Measurements from ENCODE around the gene ADAMTS18. TPM values are rescaled to one million over a fixed set of nuclear protein-coding genes. Genes with fewer than 3 reads are reported as not detected.

ADAMTS18 gene
- total RNA-seq, 1 donor from 2014 or later: 7.9 TPM

DNA sequence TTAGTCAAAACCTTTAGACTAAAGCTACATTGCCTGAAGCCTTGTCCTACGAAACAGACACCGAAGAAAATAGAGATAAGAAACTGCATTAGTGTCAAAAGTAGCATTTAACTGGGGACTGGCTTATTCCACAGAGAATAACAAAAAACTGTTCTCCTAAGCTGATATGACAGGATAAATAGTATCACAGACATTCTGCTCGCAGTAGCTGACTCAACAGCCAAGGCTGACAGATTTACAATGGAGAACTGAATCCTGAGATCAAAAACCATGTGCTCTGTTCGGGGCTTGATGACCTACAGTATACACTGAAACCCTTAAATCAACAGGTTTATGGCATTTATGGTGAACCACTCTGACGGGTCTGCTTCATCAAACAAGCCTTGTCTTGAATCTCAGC, 25.5 kb downstream of the ADAMTS18 start:
- no peak for TF ChIP-seq CTCF (conservative IDR thresholded peaks at IDR 0.05)
- Mint-ChIP-seq H3K27me3 (no peaks in the 10 kb centered on the region), H3K9me3 (no peaks in the 10 kb centered on the region), H3K4me1 (ENCODE audit: unreplicated experiment) (peaks cover 5% of the 10 kb centered on the region), H3K36me3 (no peaks in the 10 kb centered on the region), H3K4me3 (no peak overlapping the region), H3K27ac (peak overlapping the region; percentile 1)
- DNase-seq (ENCODE audit: extremely low spot score, unreplicated experiment): no peak

DNA sequence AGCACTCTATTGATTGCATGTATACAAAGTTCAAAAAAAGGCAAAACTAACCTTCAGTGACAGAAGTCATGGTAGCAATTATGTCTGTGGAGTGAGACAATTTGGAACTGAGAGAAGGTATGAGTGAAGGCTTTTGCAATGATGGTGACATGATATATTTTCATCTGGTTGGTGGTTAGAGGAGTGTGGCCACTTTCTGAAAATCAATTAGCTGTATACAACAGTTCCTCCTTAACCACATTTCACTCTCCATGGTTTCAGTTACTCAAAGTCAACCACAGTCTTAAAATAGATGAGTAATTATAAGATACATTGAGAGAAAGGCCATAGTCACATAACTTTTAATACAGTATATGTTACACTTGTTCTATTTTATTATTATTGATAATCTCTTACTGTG, 26.2 kb downstream of the ADAMTS18 start:
- no peaks in the 10 kb centered on the region for H3K27me3 Mint-ChIP-seq
- H3K4me3 Mint-ChIP-seq: no peak overlapping the region

DNA sequence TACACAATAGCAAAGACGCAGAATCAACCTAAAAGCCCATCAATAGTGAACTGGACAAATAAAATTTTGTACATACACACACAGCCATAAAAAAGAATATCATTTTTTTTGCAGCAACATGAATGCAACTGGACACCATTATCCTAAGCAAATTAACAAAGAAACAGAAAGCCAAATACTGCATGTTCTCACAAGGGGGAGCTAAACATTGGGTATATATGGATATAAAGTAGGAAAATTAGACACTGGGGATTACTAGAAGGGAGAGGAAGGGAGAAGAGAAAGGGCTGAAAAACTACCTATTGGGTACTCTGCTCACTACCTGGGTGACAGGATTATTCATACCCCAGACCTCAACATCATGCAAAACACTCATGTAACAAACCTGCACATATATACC, 28.2 kb downstream of the ADAMTS18 start:
- no peaks in the 10 kb centered on the region for H3K9me3 Mint-ChIP-seq
- no peaks in the 10 kb centered on the region for H3K36me3 Mint-ChIP-seq
- H3K27me3 Mint-ChIP-seq: no peaks in the 10 kb centered on the region
- DNase-seq (ENCODE audit: extremely low spot score, unreplicated experiment): no peak
- no peak overlapping the region for H3K4me3 Mint-ChIP-seq
- H3K27ac Mint-ChIP-seq: no peak overlapping the region
- peak; percentile 40 for TF ChIP-seq CTCF (conservative IDR thresholded peaks at IDR 0.05)
- H3K4me1 Mint-ChIP-seq (ENCODE audit: unreplicated experiment): peaks cover 5% of the 10 kb centered on the region

More for the DNA sequence above, 26.2 kb downstream of the ADAMTS18 start:
- TF ChIP-seq CTCF (conservative IDR thresholded peaks at IDR 0.05): no peak
- DNase-seq (ENCODE audit: extremely low spot score, unreplicated experiment): no peak
- no peak overlapping the region for H3K27ac Mint-ChIP-seq
- H3K9me3 Mint-ChIP-seq: no peaks in the 10 kb centered on the region
- peaks cover 5% of the 10 kb centered on the region for H3K4me1 Mint-ChIP-seq (ENCODE audit: unreplicated experiment)
- no peaks in the 10 kb centered on the region for H3K36me3 Mint-ChIP-seq

DNA sequence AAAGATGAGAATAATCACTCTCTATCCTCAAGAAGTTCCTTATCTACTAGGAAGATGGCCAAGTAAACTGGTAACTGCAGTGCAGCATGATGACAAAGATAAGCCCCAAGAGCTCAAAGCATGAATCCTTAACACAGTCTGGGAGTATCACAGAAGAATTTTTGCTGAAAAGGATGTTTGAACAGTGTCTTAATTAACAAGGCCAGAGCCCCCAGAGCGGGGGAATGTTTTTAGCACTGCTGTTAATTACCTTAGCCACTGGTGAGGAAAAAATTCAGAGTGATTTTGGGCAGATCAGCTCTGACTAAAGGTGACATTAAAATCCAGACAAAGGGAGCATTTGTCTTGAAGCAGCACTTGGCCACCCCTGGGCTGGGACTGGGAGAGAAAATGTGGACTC, 30.1 kb downstream of the ADAMTS18 start:
- H3K27ac Mint-ChIP-seq: peak overlapping the region; percentile 17
- no peaks in the 10 kb centered on the region for H3K27me3 Mint-ChIP-seq
- H3K4me1 Mint-ChIP-seq (ENCODE audit: unreplicated experiment): peaks cover 3% of the 10 kb centered on the region
- H3K9me3 Mint-ChIP-seq: no peaks in the 10 kb centered on the region
- no peak overlapping the region for H3K4me3 Mint-ChIP-seq
- H3K36me3 Mint-ChIP-seq: no peaks in the 10 kb centered on the region
- DNase-seq (ENCODE audit: extremely low spot score, unreplicated experiment): no peak
- no peak for TF ChIP-seq CTCF (conservative IDR thresholded peaks at IDR 0.05)

DNA sequence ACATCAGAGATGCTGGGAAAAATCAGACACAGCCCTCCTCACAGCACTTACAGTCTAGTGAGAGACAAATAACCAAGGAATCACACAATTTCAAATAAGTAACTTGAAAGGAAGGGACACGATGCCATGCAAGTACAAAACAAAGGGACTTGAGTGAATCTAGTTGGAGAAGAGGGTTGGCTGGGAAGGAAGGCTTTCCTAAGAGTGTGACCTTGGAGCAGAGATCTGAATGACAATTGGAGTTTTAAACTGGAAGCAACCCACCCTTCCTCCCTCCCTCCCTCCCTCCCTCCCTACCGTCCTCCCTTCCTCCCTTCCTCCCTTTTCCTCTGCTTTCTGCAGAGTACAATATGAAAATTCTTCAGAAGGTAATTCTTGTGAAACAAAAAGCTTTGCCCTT, 31.1 kb downstream of the ADAMTS18 start:
- TF ChIP-seq CTCF (conservative IDR thresholded peaks at IDR 0.05): no peak
- Mint-ChIP-seq H3K27ac (no peak overlapping the region), H3K9me3 (no peaks in the 10 kb centered on the region)

GRCh38 chr16:77402672-77403071, 32.2 kb downstream of the ADAMTS18 start:
- peaks cover 12% of the 10 kb centered on the region for H3K4me1 Mint-ChIP-seq (ENCODE audit: unreplicated experiment)
- no peaks in the 10 kb centered on the region for H3K27me3 Mint-ChIP-seq
- H3K36me3 Mint-ChIP-seq: no peaks in the 10 kb centered on the region
- no peak overlapping the region for H3K27ac Mint-ChIP-seq
- TF ChIP-seq CTCF (conservative IDR thresholded peaks at IDR 0.05): no peak
- H3K4me3 Mint-ChIP-seq: no peak overlapping the region
- no peaks in the 10 kb centered on the region for H3K9me3 Mint-ChIP-seq
- no peak for DNase-seq (ENCODE audit: extremely low spot score, unreplicated experiment)

More for the DNA sequence above, 31.1 kb downstream of the ADAMTS18 start:
- DNase-seq (ENCODE audit: extremely low spot score, unreplicated experiment): no peak
- Mint-ChIP-seq H3K27me3 (no peaks in the 10 kb centered on the region), H3K4me1 (ENCODE audit: unreplicated experiment) (peaks cover 4% of the 10 kb centered on the region), H3K36me3 (no peaks in the 10 kb centered on the region), H3K4me3 (no peak overlapping the region)
